HEK293T (cell line): ENCODE data around the gene RPH3AL.

Experiments
- CTCF ChIA-PET: fragments of 350-600 bp; formaldehyde crosslinking; extraction: SDS; loops from one replicate; lab custom pipeline; 2021; ENCODE audit warnings: antibody characterized with exemption, inconsistent platforms; lab: Yijun Ruan, JAX
- POLR2A ChIA-PET: fragments of 350-600 bp; formaldehyde crosslinking; extraction: SDS; loops from one replicate; lab custom pipeline; 2020; ENCODE audit warnings: antibody characterized with exemption, inconsistent platforms; lab: Yijun Ruan, JAX
- DNase-seq: peaks from one replicate; pipeline ENCODE4 v3.0.0; 2012; ENCODE audit warnings: mixed read lengths; ENCODE audit errors: extremely low spot score
- ARNT ChIP-seq: fragments of 450-650 bp; IDR thresholded peaks from 2 replicates; pipeline ENCODE4 v1.6.1; 2017; ENCODE audit warnings: mild to moderate bottlenecking
- BHLHE40 ChIP-seq: fragments of 450-650 bp; IDR thresholded peaks from 2 replicates; pipeline ENCODE4 v1.6.1; 2016; ENCODE audit warnings: mild to moderate bottlenecking, moderate library complexity, borderline replicate concordance
- CTBP1 ChIP-seq: fragments of 450-650 bp; IDR thresholded peaks from 2 replicates; pipeline ENCODE4 v1.6.1; 2016; ENCODE audit warnings: borderline replicate concordance
- ELF4 ChIP-seq: fragments of 450-650 bp; IDR thresholded peaks from 2 replicates; pipeline ENCODE4 v1.6.1; 2017; ENCODE audit warnings: antibody characterized with exemption
- FOXA1 ChIP-seq: fragments of 450-650 bp; IDR thresholded peaks from 2 replicates; pipeline ENCODE4 v1.6.1; 2016; ENCODE audit warnings: mild to moderate bottlenecking
- FOXK2 ChIP-seq: fragments of 450-650 bp; IDR thresholded peaks from 2 replicates; pipeline ENCODE4 v1.6.1; 2016; ENCODE audit warnings: mild to moderate bottlenecking
- FOXM1 ChIP-seq: fragments of 450-650 bp; IDR thresholded peaks from 2 replicates; pipeline ENCODE4 v1.6.1; 2017; ENCODE audit warnings: mild to moderate bottlenecking, borderline replicate concordance
- HDGF ChIP-seq: fragments of 450-650 bp; IDR thresholded peaks from 2 replicates; pipeline ENCODE4 v1.6.1; 2017; ENCODE audit warnings: antibody characterized with exemption, borderline replicate concordance
- L3MBTL2 ChIP-seq: fragments of 450-650 bp; conservative IDR thresholded peaks from 2 replicates; pipeline ENCODE4 v1.6.1; 2016; ENCODE audit warnings: mild to moderate bottlenecking
- LEF1 ChIP-seq: fragments of 450-650 bp; IDR thresholded peaks from 2 replicates; pipeline ENCODE4 v1.6.1; 2017; ENCODE audit warnings: mild to moderate bottlenecking, borderline replicate concordance
- NFRKB ChIP-seq: fragments of 450-650 bp; IDR thresholded peaks from 2 replicates; pipeline ENCODE4 v1.6.1; 2016; ENCODE audit warnings: mild to moderate bottlenecking, moderate library complexity
- SP1 ChIP-seq: fragments of 450-650 bp; IDR thresholded peaks from 2 replicates; pipeline ENCODE4 v1.6.1; 2017
- SUZ12 ChIP-seq: fragments of 450-650 bp; IDR thresholded peaks from 2 replicates; pipeline ENCODE4 v1.6.1; 2016; ENCODE audit warnings: mild to moderate bottlenecking
- TARDBP ChIP-seq: fragments of 450-650 bp; IDR thresholded peaks from 2 replicates; pipeline ENCODE4 v1.6.1; 2016
- ZNF384 ChIP-seq: fragments of 450-650 bp; IDR thresholded peaks from 2 replicates; pipeline ENCODE4 v1.6.1; 2016
- TF ChIP-seq, protein P1 (sequence below): fragments of 450-650 bp; IDR thresholded peaks from 2 replicates; pipeline ENCODE4 v1.6.1; 2016

RPH3AL gene

DNA sequence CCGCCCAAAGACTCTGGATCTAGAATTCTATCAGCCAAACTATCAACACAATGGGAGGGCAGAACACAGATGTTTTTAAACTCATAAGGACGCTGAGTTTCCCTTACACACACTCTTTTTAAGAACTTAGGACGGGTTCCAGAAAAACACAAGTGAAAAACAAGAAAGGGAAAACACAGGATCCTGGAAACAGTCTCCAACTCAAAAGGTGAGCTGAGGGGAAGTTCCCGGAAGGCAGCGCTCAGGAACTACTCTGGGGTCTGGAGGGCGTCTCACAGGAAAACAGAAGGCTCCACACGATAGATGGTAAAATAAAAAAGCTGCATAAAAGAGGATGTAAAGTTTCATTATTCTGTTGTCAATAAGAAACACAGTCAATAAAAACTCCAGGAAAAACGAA is 91.0 kb downstream of the RPH3AL start:
- ChIA-PET POLR2A (no interaction called here), CTCF (no interaction called here)
- no peak for TF ChIP-seq BHLHE40
- no peak for TF ChIP-seq FOXK2
- TF ChIP-seq SUZ12 = no peak
- no peak for TF ChIP-seq TARDBP
- no peak for TF ChIP-seq CTBP1
- TF ChIP-seq SP1 = no peak
- TF ChIP-seq HDGF = no peak
- TF ChIP-seq FOXA1 = no peak
- TF ChIP-seq FOXM1 = no peak
- TF ChIP-seq NFRKB = no peak
- DNase-seq = no peak

DNA sequence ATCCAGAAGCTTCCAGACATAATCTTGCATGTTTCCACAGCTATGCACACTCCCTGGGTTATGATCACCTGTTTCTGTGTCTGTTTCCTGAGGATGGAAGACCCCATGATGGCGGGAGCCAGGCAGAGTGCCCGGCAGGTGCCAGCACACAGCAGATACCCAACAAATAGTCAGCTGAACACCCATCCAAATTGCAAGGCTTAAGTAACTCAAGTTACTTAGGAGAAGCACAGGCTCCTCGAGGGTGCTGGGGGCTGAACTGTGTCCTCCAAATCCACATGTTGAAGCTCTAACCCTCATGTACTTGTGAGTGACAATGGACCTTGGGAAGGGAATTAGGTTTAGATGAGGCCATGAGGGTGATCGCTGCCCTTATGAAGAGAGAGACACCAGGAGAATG is 91.7 kb downstream of the RPH3AL start:
- POLR2A ChIA-PET = no interaction called here
- CTCF ChIA-PET = interaction anchor here (0.6 kb wide), 1 partner anchor 12 kb away, joined by 3 read pairs; no protein-coding TSS in a partner anchor
- TF ChIP-seq CTBP1 (no peak), ZNF384 (no peak), HDGF (no peak), BHLHE40 (no peak), L3MBTL2 (no peak), LEF1 (no peak), SP1 (no peak), FOXM1 (no peak), TARDBP (no peak), FOXK2 (no peak)
- TF ChIP-seq, protein P1, sequence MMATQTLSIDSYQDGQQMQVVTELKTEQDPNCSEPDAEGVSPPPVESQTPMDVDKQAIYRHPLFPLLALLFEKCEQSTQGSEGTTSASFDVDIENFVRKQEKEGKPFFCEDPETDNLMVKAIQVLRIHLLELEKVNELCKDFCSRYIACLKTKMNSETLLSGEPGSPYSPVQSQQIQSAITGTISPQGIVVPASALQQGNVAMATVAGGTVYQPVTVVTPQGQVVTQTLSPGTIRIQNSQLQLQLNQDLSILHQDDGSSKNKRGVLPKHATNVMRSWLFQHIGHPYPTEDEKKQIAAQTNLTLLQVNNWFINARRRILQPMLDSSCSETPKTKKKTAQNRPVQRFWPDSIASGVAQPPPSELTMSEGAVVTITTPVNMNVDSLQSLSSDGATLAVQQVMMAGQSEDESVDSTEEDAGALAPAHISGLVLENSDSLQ = no peak
- no peak for DNase-seq

DNA sequence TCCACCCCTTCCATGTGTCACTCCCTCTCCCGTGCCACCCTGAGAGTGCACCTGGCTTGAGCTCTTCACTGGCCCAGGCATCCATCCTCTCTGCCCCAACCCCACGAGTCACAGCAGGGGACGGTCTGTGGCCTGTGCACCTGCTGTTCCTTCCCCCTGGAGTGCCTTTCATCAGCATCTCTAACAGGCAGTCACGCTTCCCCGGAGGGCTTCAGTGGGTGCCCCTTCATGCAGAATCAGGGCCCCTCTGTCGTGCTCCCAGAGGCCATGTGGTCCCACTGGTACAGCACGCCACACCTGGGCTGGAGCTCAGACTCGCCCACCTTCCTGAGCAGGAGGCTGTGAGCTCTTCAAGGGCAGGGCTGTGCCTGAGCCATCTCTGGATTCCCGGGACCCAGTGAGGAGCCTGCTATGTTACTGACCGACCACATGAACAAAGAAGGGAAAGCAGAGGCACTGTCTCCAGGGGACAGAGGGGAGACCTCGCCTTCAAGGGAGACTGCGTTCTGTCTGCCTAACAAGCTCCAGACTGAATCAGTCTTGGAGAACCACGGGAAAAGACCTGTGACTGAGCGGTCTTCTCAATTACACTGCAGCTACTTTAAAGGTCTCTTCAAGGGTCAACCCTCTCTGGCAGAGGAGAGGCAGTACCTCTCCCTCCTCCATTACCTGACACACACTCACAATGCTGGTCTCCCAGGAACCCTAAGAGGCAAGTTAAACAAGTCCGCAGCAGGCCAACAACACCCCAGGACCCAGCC is 92.4 kb downstream of the RPH3AL start:
- POLR2A ChIA-PET = no interaction called here
- DNase-seq = no peak
- CTCF ChIA-PET = interaction anchor here (0.6 kb wide), 1 partner anchor 11 kb away, joined by 3 read pairs; no protein-coding TSS in a partner anchor
- TF ChIP-seq FOXM1 = no peak
- TF ChIP-seq NFRKB = no peak
- no peak for TF ChIP-seq FOXK2
- TF ChIP-seq ELF4 = no peak
- no peak for TF ChIP-seq ZNF384
- TF ChIP-seq SP1 = no peak
- TF ChIP-seq CTBP1 = no peak
- TF ChIP-seq, protein P1 = no peak
- TF ChIP-seq TARDBP = no peak
- TF ChIP-seq BHLHE40 = no peak
- no peak for TF ChIP-seq SUZ12
- TF ChIP-seq FOXA1 = no peak
- no peak for TF ChIP-seq LEF1
- TF ChIP-seq ARNT = no peak
- no peak for TF ChIP-seq L3MBTL2
- TF ChIP-seq HDGF = no peak

DNA sequence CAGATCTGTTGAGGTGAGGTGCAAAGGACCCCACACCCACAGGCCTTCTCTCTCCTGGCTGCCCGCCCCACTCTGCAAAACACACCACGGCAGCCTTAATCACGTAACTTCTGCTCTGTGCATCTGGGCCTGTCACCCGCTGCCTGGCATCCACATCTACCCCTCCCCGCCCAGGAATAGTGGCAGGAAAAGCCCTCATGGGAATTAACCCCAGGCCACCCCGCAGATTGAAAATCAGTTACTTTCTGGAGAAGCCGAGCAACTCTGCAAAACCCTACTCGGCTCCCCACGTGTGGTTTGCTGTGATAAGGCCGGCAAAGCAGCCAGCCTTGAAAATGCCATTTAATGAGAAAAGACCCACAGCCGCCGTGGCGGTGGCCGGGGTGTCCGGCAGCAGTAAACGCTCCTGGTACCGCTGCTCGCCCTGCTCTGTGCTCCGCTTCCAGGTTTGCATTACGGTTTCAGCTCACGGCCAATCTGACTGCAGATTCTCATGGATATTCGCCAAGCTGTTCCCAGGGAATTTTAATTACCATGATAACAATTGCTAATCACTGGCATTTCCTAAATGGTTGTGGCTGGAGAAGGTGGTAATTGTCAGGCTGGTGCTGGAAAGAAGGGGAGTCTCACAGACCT is 93.1 kb downstream of the RPH3AL start:
- no peak for DNase-seq
- TF ChIP-seq FOXK2 (no peak), SUZ12 (no peak), NFRKB (no peak), L3MBTL2 (no peak), CTBP1 (no peak), ZNF384 (no peak), FOXA1 (no peak)
- POLR2A ChIA-PET = no interaction called here
- CTCF ChIA-PET = no interaction called here

DNA sequence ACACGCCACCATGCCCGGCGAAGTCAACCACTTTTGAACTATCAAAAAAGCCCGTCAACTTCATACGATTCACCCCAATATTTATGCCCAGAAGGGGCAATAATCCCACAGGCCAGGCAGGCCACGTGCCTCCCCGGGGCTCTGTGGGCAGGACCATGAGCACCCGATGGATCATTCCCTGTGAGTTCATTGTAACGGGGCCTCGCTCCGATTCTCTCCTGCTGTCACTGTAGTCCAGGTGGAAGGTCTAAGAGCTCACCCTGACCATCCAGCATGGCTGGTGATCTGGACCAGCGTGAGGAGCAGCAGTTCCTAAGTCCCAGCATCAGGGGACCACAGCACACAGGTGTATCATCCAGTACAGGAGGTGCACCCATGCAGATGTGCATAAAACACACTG is 93.7 kb downstream of the RPH3AL start:
- TF ChIP-seq BHLHE40 (no peak), LEF1 (no peak), HDGF (no peak), FOXK2 (no peak), TARDBP (no peak), FOXA1 (no peak), ELF4 (no peak), L3MBTL2 (no peak), FOXM1 (no peak), SUZ12 (no peak), ZNF384 (no peak), NFRKB (no peak), CTBP1 (no peak), ARNT (no peak), SP1 (no peak)
- TF ChIP-seq, protein P1 = no peak
- no peak for DNase-seq
- POLR2A ChIA-PET = no interaction called here
- CTCF ChIA-PET = no interaction called here
